GM13976 (cell line): ENCODE data around the gene LARP1.
"Not testable (repeated sequence)": the region's sequence is repeated elsewhere in the genome, so short reads cannot be mapped to it uniquely, and the experiment has no call there.

Experiments used
- DNase-seq: peaks from one replicate; pipeline ENCODE4 v3.0.0; 2012; ENCODE audit warnings: low spot score
- in situ Hi-C: fragments of 300-500 bp; cut with MboI; formaldehyde crosslinking; loops from one replicate; pipeline ENCODE4 v1.12.0; 2022; ENCODE audit warnings: low sequenced_read_pairs, mixed read lengths, inconsistent platforms; ENCODE audit not compliant: unreplicated experiment
- TF ChIP-seq, protein P1 (sequence below): IDR thresholded peaks from 2 replicates; pipeline ENCODE4 v1.5.1; 2012; ENCODE audit warnings: borderline replicate concordance, mild to moderate bottlenecking; ENCODE audit not compliant: insufficient read depth; ENCODE audit errors: extremely low read depth, missing control alignments, control extremely low read depth

The LARP1 gene

DNA sequence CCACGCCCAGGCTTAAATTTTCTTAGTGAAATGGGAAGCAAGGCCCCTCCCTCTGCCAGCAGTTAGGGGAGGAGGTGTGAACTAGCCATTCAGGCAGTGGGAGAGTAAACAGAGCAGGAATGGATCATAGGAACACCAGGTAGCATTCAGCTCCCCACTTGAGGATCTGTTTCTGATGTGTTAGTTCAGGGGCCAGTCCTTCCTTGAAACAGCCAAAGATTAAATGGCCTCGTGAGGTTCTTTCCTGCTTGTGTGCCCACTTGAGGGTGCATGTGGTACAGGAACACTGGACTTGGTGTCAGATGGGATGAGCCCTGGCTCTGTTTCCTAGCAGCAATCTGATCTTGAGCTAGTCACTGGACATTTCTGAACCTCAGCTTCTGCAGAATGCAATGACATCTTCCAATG is 74.0 kb downstream of the LARP1 start:
- TF ChIP-seq, protein P1, sequence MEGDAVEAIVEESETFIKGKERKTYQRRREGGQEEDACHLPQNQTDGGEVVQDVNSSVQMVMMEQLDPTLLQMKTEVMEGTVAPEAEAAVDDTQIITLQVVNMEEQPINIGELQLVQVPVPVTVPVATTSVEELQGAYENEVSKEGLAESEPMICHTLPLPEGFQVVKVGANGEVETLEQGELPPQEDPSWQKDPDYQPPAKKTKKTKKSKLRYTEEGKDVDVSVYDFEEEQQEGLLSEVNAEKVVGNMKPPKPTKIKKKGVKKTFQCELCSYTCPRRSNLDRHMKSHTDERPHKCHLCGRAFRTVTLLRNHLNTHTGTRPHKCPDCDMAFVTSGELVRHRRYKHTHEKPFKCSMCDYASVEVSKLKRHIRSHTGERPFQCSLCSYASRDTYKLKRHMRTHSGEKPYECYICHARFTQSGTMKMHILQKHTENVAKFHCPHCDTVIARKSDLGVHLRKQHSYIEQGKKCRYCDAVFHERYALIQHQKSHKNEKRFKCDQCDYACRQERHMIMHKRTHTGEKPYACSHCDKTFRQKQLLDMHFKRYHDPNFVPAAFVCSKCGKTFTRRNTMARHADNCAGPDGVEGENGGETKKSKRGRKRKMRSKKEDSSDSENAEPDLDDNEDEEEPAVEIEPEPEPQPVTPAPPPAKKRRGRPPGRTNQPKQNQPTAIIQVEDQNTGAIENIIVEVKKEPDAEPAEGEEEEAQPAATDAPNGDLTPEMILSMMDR, result no peak
- in situ Hi-C loops, result no loop called here
- no peak for DNase-seq

DNA sequence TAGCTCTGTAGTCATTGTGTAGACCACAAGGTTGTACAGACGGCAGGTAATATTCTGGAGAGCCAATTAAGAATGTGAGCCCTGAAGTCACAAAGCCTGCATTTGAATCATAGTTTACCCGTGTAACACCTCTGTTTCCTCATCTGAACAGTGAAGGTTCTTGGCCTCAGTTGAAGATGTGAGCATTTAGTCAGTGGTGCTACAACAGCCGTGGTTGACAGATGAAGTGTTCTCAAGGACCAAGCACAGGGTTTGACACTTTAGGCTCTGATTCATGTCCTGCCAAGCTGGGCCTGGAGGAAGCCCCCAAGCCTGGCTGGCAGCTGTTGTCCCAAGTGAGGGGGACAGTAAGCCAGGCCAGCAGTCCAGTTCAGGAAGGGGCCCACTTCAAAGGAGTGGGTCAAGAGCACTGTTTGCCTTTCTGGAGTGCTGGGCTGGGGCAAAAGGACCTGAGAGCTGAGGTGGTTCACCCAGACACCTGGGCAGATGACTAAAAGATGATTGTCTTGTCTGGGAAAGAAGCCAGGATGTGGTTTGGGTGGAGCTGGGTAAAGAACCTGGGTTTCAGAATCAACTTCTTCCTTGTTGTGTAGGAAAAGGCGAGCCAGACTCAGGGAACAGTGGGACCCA is 74.5 kb downstream of the LARP1 start:
- TF ChIP-seq, protein P1, result no peak
- no peak for DNase-seq
- in situ Hi-C loops, result no loop called here

DNA sequence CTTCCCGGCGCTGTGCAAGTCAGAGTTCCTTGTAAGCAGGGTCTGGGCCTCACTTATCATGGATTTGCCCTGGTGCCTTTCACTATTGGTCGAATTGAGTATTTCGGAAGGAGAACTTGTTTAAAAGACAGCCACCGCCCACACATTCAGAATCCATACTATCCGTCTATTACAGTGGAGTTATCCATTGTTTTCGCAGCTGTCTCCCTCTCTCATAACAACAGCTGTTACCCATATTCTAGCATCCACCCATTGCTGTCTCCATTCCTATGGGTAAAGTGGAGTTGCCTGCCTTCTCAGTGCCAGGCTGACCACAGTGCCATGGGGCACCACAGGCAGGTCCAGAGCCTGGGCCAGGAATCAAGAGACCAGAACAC is 75.0 kb downstream of the LARP1 start:
- in situ Hi-C loops, result no loop called here
- no peak for DNase-seq
- TF ChIP-seq, protein P1, result no peak

DNA sequence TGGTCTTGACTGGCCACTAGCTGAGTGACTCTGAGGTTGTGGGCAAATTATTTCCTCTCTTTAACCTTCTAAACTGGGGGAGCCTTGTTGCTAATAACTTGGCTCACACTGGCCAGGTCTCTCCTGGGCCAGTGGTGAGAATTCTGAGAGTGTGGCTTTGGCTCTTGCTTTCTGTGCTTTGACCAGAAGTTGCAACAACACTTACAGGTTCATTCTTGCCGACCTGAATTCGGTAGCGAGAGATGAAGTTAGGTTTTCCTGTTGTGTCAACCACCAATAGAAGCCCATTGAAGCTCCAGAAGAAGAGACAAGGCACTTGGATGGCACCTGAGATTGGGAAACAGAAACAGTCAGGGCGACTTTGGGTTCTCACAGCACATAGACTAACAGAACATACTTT is 75.4 kb downstream of the LARP1 start:
- in situ Hi-C loops, result no loop called here
- DNase-seq, result no peak
- TF ChIP-seq, protein P1, result no peak

DNA sequence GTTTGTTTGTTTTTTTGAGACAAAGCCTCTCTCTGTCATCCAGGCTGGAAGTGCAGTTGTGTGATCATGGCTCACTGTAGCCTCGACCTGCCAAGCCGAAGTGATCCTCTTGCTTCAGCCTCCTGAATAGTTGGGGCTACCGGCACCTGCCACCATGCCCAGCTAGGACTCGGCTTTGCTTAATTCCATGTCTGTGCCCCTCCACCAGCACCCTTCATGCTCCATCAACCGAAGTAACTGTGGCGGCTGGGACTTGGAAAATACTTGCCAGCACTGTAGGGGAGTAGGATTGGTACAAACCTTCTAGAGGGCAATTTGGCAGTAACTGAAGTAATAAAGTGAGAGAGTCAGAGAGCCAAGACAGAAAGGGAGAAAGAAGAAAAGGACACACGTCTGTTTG is 76.3 kb downstream of the LARP1 start:
- no peak for DNase-seq
- TF ChIP-seq, protein P1, result no peak
- in situ Hi-C loops, result no loop called here

DNA sequence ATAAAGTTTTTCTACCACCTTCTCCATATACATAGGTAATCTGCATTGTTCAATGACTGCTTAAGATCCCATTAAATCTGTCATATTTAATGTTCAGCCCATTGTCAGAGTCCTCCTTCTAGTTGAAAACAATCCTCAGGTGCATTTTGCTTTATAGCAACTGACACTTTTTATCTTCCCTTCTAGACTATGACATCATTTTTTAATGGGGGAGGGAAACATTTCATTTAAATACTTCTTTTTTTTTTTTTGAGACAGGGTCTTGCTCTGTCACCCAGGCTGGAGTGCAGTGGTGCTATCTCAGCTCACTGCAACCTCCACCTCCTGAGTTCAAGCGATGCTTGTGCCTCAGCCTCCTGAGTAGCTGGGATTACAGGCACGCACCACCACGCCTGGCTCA is 77.6 kb downstream of the LARP1 start:
- DNase-seq, in situ Hi-C loops: not testable (repeated sequence)

DNA sequence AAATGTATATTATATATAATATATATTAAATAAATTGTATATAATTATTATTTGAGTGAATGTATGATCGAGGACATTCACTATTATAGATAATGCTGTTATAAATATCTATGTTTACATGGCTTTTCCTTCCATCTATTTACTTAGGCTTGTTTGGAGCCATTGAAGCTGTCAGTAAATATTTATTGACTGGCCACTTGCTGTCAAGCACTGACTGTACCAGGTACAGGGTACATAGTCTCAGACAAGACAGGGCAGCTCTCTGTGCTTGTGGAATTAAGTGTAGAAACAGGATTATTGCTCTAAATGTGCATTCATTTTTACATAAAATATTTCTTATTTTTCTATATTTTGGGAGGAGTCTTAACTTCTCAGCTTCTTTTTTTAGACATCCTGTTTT is 78.9 kb downstream of the LARP1 start:
- in situ Hi-C loops, result no loop called here
- TF ChIP-seq, protein P1, result no peak
- DNase-seq, result no peak

DNA sequence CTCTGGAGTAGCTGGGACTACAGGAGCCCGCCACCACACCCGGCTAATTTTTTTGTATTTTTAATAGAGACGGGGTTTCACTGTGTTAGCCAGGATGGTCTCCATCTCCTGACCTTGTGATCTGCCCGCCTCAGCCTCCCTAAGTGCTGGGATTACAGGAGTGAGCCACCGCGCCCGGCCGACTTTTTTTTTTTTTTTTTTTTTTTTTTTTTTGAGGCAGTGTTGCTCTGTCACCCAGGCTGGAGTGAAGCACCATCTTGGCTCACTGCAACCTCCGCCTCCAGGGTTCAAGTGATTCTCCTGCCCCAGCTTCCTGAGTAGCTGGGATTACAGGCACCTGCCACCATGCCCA is 80.5 kb downstream of the LARP1 start:
- in situ Hi-C loops, DNase-seq: not testable (repeated sequence)
